Sciatic nerve (tissue), 2 donors: ENCODE measurements around the gene SLC35D2. TPM values are rescaled to one million over a fixed set of nuclear protein-coding genes. Genes with fewer than 3 reads are reported as not detected.

ENCODE experiments used
- ATAC-seq: fragments of 200-7000 bp; cut with Tn5 transposase; one replicate; pipeline ENCODE4 v1.9.1; 2020; ENCODE audit warnings: mild to moderate bottlenecking, moderate library complexity
- DNase-seq: peaks from one replicate; pipeline ENCODE4 v3.0.0-alpha.2; 2020; ENCODE audit warnings: low spot score
- intact Hi-C: fragments of 100-400 bp; cut with DNase I; formaldehyde crosslinking; loops from one replicate; pipeline ENCODE4 v1.14.2; 2022
- total RNA-seq: library from RNA; stranded (reverse); fragmentation: NEBNext Ultra II Directional; extraction: Animal tissue kit (Norgen Biotek cat#: 25700); gene quantifications from one replicate; pipeline ENCODE4 v1.2.1, GENCODE V29; 2021
- donor health status: DM: no; HTN: no; CAD: no.
- donor health status: DM: no; HTN: no; CAD: no.

The SLC35D2 gene
- total RNA-seq = 30.3 TPM

DNA sequence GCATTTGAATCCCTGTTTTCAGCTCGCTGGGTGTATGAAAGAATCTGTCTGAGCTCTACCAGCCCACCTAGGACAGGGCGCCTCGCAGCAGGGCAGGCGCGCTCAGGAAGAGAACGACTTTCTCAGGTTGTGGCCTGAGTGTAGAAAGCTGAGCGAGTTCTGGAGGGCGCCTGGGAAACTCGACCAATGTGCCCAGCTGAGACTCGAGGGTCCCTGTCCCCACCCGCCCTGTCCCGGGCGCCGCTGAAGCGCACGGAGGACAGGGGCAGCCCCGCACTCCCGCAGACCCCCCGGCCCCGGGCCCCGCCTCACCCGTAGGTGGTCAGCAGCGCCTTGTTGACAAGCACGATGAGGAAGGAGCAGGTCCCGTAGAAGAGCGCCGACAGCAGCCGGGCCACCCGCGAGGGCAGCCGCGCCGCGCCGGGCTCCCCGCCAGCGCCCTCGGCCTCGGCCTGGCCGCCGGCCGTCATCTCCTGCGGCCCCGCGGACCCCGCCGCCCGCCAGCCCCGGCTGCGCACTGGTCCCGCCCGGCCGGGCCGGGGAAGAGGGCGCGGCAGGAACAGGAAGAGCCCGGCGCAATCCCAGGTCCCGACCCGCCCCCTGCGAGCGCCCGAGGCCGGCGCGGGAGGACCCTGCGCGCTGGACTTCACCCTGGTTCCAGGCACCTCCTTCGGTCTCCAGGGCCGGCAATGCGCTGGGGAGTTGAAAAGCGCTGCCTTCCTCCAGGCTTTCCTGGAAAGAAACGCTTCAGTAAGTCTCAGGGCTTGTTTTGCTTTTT, at the start of gene SLC35D2:
SLC35D2 (minus strand) TSS at position 547 of the 778 bp plus-strand sequence; CDS start at position 470, 77 bp downstream.
- DNase-seq (peak; percentile 74), ATAC-seq (peak; percentile 94)
- intact Hi-C loops = no loop called here

DNA sequence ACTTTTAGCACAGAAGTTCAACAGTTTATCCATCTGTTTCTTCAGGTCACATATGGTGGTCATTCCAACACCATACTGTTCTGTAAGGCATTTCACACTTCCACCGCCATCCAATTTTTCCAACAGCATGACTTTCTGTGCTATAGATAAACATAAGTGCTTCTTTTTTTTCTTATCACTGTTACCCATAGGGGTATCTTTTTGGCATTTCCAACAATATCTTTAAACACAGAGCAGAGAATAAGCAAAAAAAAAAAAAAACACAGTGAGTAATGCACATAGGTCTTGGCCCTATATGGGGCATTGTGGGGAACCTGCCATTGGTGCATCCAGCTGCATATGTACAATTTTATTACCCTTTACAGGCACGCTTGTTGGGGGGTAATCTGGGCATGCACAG, 46.9 kb upstream of the SLC35D2 start:
- intact Hi-C loops = no loop called here
- no peak for DNase-seq
- ATAC-seq = no peak

DNA sequence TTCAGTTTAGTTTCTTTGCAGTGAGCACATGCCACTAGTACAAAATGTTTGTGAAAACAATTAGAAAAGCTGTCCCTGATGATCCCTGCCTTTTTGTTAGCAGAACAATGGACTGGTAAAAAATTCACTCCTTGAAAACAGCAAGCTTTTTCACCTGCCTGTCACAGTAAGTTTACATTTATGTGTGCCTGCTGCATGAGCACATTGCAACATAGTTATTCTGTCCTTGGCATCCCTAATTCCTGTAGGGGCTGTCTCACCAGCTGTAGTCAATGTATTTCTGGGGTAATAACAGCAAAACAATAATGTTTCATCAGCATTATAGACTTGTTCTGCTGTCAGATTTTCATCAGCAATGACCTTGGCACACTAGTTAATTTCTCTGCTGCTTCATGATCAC, 46.2 kb upstream of the SLC35D2 start:
- intact Hi-C loops = no loop called here
- DNase-seq (no peak), ATAC-seq (no peak)

DNA sequence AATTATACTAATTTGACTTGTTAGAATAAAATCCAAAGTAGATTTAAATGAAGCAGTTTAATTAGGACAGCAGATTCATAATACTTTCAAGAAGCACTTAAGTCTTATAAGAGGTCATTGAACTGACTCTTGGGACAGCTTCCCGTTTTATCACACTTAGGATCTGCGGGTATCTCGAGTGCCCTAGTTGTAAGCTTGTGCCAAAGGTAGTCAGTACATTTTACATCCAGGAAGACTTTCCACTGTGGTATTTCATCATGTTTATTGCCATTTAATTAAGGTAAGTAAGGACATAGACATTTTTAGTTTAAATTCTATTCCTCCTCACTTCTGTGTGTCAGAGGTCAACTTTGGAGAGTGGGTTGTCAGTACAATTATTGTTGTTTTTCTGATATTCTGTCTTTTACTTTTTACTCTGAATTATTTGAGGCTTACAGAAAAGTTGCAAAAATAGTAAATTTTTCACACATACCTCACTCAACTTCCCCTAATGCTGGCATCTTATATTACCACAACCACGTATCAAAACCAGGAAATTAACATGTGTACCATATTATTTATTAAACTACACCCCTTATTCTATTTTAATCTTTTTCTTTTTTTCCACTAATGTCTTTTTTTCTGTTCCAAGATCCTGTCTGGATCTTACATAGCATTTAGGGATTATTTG, 42.1 kb upstream of the SLC35D2 start:
- ATAC-seq (no peak), DNase-seq (no peak)
- intact Hi-C loops = no loop called here

DNA sequence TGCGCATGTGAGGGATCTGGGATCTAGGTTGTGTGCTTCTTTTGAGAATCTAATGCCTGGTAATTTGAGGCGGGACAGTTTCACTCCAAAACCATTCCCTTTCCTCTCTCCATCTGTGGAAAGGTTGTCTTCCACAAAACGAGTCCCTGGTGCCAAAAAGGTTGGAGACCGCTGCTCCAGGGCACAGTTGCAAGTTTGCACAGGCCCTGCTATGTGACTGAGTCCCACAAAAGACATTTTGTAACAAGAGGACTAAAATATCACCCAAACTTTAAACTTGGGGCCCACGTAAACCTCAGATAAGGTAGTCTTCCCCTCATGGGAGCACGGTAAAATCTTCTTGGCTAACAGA, 40.5 kb upstream of the SLC35D2 start:
- ATAC-seq (no peak), DNase-seq (no peak)
- intact Hi-C loops = no loop called here

DNA sequence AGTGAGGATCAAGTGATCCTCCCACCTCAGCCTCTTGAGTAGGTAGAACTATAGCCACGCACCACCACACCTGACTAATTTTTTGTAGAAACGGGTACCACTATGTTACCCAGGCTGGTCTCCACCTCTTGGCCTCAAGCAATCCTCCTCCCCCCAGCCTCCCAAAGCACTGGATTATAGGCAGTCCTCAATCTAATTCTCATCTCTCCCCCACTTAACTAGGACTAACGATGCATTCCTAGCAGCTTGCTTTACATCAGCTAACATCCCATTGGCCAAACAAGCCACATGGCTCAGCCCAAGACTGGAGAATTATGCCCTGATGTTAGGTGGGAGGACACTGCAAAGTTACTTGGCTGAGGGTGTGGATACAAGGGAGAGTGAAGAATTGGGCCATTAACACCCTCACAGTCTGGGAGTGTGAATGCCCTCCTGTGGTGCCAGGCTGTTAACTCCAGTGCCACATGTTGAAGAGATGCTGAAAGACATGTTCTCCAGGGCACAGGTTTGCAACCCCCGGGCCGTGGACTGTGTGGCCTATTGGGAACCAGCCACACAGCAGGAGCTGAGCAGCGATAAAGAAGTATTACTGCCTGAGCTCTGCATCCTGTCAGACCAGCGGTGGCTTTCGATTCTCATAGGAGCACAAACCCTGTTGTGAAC, 39.9 kb upstream of the SLC35D2 start:
- no peak for DNase-seq
- ATAC-seq = no peak
- intact Hi-C loops = no loop called here

DNA sequence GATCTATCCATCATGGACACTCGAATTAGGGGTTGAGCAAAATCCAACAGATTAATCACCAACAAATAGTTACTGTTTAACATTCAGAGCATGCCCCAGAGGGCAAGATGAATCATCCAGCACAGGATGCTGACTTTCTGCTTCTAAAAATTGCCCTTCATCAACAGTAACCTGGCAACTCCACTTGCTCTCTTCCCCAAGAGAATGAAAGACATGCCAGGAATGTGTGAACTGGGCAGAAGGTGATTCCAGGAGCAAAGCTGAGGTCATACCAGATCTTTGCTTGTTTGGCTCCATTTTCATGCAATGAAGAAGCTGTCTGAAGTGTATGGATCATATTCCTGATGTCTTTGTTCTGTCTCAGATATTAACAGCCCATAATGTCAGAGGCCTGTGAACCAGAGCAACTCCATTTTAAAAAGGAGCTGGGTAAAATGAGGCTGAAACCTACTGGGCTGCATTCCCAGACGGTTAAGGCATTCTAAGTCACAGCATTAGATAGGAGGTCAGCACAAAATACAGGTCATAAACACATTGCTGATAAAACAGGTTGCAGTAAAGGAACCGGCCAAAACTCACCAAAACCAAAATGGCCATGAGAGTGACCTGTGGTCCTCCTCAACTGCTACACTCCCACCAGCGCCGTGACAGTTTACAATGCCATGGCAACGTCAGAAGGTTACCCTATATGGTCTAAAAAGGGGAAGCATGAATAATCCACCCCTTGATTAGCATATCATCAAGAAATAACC, 37.1 kb upstream of the SLC35D2 start:
- intact Hi-C loops = no loop called here
- ATAC-seq = peak; percentile 41
- DNase-seq = no peak

DNA sequence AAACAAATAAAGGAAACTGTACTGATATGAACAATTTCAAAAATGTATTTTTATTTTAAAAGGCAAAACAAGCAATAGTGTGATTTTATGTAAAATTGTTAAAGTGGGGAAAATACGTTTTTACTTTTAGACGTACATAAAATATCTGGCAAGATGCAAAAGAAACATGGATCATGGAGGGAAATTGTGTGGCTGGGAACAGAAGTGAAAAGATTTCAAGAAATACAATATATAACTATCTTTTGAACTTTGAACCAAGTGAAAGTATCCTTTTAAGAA, 36.1 kb upstream of the SLC35D2 start:
- ATAC-seq = no peak
- intact Hi-C loops = no loop called here
- DNase-seq = no peak

DNA sequence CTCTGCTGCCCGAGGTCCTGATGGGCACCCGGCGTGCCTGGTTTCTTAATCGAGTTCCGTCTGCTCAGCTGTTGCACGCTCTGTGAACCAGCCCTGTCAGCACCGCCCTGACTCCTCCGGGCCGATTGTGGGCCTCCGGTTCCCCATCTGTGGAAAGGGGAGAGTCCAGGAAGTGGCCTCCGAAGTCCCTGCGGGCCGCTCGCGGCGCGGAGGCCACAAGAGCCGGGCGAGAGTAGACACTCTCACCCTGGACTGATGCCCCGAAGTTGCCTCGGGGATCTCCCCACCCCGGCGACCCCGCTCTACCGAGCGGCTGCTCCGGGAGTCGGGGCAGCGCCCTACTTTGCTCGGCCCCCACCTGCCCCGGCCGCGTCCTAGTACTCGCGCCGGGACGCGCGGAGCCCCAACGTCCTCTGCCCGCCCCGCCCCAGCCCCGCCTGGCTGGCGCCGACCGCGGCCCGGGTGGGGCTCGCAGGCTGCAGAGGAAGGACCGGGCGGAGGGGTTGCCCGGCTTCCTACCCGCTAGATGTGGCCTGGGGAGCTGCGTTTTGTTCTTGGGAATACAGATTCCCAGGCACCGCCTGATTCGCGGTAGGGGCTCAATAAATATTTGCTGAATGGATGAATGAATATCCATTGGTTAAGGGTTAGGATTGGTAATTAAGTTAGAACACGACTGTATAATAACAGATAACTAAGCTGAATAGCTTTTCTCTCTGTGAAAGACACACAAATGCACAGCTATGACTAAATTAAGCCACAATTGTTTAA, 35.6 kb upstream of the SLC35D2 start:
- peak; percentile 70 for ATAC-seq
- no peak for DNase-seq
- intact Hi-C loops = no loop called here

DNA sequence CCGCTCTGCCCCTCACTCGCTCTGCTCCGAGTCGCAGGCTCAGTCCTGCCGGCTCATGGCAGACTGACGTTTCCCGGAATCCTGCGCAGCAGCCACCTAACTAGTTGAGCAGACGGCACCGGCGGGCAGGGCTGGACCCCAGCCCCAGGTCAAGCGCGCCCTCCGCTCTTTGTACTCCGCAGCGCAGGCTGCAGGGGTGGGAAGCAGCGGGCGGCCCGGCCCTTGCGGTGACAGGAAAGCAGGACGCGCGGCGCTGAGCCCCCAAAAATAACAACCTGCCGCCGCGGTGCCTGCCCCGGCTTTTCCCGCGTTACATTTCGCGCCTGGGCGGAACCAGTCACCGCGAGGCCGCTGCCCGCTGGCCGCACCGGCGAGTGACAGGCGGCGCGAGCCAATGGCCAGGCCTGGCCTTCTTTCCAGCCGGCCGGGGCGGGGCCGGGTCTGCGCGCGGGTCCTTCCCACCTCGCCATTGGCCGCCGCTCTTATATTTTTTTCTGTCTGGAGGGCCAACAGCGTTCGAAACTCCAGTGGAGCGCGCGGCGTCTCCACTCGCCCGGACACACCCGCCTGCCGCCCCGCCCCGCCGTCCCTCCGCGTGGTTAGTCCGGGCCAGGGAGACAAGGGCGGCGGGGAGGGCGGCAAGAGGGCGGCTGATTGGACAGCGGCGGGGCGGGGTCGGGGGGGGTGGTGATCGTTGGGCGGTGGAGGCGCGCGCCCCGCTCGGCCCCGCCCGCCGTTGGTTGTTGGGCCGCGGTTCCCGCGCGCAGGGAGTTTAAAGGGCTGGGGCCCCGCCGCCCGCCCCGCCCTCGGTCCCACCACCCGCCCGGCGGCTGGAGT, 34.8 kb upstream of the SLC35D2 start, which contains the start of gene ZNF367:
ZNF367 (minus strand) TSS at position 288 of the 837 bp plus-strand sequence. CDS start 338 bp downstream, outside the sequence.
- intact Hi-C loops = no loop called here
- DNase-seq = peak; percentile 98
- ATAC-seq = peak; percentile 95

DNA sequence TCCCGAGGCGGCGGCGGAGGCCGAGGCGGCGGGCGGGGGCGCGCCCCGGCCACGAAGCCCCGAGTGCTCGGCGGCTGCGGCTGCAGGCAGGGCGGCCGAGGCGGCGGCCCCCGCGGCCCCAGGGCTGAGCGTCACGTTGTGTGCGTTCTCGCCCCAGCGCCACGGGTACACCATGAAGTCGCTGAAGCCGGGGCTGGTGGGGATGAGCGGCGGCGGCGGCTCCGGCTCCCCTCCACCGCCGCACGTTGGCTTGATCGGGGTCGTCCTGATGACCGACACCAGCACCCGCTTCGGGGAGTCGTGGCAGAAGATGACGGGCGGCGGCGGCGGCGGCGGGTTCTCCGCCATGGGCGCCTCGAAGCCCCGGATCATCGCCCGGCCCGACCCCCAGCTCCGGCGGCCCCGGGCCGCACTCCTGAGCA, 34.2 kb upstream of the SLC35D2 start:
- DNase-seq (peak; percentile 68), ATAC-seq (no peak)
- intact Hi-C loops = no loop called here

DNA sequence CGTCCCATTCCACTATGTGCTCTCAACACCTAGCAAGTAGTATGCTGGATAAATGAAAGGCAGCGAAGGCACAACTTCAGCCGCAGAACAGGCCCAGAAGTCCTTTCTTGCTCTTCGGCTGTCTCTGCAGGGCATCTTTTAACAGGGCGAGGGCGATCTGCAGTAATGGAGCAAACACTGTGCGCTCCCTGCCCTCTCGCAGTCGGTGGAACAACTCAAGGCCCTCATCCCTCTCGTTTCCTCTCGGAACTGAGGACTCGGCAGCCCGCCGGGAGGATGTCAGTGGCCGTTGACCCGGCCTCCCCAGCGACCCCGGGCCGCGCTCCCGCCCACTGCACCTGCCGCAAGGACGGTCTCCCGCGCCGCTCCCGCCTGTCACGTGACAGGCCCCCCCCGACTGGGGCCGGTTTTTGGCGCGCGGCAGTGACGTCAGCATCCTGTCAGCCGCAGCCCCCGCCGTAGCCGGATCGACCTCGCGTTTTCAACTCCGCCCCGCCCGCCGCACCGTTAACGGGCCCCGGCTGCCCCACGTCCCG, 33.6 kb upstream of the SLC35D2 start:
- ATAC-seq = peak; percentile 41
- DNase-seq = peak; percentile 92
- intact Hi-C loops = no loop called here

DNA sequence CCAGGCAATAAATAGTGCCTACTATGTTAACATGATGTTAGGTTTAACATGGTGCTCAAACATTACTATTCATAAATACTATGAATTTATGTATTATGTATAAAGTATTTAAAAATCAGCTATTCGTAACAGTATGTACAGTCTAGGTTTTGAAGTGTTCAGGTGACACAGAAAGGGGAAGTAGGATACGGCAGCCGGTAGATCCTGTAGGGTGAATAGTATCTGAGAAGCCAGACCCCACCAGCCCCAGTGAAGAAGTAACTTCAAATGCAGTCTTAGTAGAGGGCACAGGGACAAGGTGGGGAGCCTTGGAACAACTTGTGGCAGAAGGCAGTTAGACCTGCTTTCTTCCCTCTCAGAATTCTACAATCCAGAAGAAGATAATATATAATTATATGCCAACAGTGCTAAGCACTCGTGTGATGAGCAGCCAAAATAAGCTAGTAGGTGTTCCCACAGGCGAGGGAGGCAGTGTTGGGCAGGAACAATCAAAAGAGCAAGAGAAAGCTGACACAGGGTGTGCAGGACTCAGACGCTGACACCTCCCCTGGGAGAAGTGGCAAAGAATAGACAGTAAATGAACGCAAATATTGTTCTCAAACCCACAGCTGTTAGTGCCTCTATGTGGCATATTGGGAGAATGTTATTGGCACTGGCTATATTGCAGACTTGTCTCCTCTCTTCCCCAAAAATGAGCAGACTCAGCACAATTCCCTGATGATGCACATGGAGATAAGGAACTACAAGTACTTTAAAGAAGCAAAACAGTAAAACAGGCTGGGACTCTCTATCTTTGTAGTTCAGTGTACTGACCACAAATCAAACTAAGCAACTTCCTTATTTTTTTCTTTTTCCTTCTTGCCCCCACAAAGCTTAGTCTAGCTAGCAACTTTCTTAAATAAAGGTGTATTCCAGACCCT, 30.1 kb upstream of the SLC35D2 start:
- intact Hi-C loops = no loop called here
- DNase-seq (no peak), ATAC-seq (no peak)

DNA sequence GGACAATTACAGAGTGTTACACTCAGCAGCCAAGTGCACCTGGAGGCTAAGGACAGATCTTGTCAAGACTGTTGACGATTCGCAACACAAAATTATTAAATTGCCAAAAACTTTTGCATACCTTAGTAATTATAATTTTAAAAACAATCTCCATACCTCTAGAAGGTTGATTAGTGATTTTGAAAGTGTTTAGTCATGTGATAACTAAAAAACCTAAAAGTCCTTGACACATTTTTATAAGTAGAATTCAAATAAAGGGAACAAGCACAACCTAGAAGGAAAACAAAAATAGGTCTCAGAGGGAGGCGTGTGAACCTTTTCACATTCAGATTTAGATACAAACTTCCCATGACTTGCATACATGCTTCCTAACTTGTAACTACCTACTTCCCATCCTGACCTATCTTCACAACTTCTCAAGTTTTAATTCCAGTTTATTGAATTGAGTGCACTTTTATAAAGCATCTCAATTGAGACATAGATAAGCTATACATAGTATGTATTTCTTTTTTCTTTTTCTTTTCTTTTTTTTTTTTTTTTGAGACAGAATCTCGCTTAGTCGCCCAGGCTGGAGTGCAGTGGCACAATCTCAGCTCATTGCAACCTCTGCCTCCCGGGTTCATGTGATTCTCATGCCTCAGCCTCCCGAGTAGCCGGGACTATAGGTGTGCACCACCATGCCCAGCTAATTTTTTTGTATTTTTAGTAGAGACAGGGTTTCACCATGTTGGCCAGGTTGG, 28.8 kb upstream of the SLC35D2 start:
- no peak for DNase-seq
- intact Hi-C loops = no loop called here
- no peak for ATAC-seq

DNA sequence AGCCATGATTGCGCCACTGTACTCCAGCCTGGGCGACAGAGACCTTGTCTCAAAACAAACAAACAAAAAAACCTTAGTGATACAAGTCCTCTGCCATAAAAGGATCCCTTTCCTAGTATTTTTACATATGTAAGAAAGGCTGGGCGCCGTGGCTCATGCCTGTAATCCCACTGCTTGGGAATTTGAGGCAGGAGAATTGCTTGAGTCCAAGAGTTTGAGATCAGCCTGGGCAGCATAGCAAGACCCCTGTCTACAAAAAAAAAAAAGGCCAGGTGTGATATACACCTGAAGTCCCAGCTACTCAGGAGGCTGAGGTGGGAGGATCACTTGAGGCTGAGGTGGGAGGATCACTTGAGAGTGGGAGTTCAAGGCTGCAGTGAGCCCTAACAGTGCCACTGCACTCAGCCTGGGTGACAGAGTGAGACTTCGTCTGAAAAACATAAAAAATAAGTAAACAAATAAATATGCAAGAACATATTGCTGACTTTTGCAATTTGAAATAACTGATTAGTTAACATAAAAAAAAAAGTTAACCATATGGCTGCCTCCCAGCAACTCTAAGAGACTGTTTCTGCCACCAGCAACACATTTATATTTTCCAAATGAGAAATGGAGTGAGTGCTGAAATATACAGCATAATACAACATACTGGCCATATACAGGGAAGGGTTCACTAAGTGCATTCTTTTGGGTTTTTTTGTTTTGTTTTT, 27.8 kb upstream of the SLC35D2 start:
- DNase-seq (no peak), ATAC-seq (no peak)
- intact Hi-C loops = no loop called here
